Neutrophil (primary cell): ENCODE measurements around the gene AGAP1.

Source experiments
- H3K27ac ChIP-seq: fragments of 200-600 bp; sonication (generic); 2 replicates; pipeline ENCODE4 v1.5.1; 2016; ENCODE audit warnings: mild to moderate bottlenecking, moderate library complexity
- H3K27me3 ChIP-seq: fragments of 200-600 bp; sonication (generic); 2 replicates; pipeline ENCODE4 v1.6.0; 2016; ENCODE audit warnings: mild to moderate bottlenecking
- H3K36me3 ChIP-seq: fragments of 200-600 bp; sonication (generic); 2 replicates; pipeline ENCODE4 v1.5.1; 2017
- H3K4me1 ChIP-seq, 2 experiments: fragments of 200-600 bp in 1 of 2; sonication (generic) in 1 of 2; 1 replicate in 1 of 2; 2 replicates in 1 of 2; pipeline versions ENCODE4 v1.5.1 to v1.6.1; 2013 to 2016; ENCODE audit warnings: low read depth in 1 of 2, low read length in 1 of 2, mild to moderate bottlenecking in 1 of 2, moderate library complexity in 1 of 2; ENCODE audit not compliant: control insufficient read depth in 1 of 2, insufficient read depth in 1 of 2
- H3K4me3 ChIP-seq, 2 experiments: fragments of 200-600 bp in 1 of 2; sonication (generic) in 1 of 2; 1 replicate in 1 of 2; 2 replicates in 1 of 2; pipeline ENCODE4 v1.5.1; 2013 to 2016; ENCODE audit warnings: low read depth in 1 of 2, low read length in 1 of 2, mild to moderate bottlenecking in 1 of 2, moderate library complexity in 1 of 2
- H3K9me3 ChIP-seq: fragments of 200-600 bp; sonication (generic); 2 replicates; pipeline ENCODE4 v1.5.1; 2016
- TF ChIP-seq, protein P1 (sequence below): fragments of 200-600 bp; sonication (generic); IDR thresholded peaks from 2 replicates; pipeline ENCODE4 v1.5.1; 2016; ENCODE audit warnings: antibody characterized with exemption

AGAP1 gene

DNA sequence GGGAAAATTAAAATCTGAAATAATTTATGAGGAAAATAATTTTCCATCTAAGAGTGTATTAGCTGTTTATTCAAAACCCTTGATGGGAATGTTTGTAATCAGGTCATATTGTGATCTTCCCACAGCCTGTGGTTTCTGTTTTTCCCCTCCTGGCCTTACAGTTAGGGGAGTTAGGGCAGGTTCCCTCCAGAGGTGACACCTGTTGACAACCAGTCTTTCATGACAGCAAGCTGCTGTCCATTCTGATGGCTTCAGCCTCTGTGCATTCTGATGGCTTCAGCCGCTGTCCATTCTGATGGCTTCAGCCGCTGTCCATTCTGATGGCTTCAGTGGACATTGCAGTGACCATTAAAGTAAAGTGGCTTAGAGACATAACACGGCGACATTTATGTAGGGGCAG is 346.1 kb downstream of the AGAP1 start:
- no peaks in the 10 kb centered on the region for H3K4me1 ChIP-seq
- TF ChIP-seq, protein P1, sequence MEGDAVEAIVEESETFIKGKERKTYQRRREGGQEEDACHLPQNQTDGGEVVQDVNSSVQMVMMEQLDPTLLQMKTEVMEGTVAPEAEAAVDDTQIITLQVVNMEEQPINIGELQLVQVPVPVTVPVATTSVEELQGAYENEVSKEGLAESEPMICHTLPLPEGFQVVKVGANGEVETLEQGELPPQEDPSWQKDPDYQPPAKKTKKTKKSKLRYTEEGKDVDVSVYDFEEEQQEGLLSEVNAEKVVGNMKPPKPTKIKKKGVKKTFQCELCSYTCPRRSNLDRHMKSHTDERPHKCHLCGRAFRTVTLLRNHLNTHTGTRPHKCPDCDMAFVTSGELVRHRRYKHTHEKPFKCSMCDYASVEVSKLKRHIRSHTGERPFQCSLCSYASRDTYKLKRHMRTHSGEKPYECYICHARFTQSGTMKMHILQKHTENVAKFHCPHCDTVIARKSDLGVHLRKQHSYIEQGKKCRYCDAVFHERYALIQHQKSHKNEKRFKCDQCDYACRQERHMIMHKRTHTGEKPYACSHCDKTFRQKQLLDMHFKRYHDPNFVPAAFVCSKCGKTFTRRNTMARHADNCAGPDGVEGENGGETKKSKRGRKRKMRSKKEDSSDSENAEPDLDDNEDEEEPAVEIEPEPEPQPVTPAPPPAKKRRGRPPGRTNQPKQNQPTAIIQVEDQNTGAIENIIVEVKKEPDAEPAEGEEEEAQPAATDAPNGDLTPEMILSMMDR: no peak
- no peaks in the 10 kb centered on the region for H3K27me3 ChIP-seq
- no peak overlapping the region for H3K4me3 ChIP-seq
- no peaks in the 10 kb centered on the region for H3K36me3 ChIP-seq
- no peak overlapping the region for H3K27ac ChIP-seq
- H3K9me3 ChIP-seq: no peaks in the 10 kb centered on the region

DNA sequence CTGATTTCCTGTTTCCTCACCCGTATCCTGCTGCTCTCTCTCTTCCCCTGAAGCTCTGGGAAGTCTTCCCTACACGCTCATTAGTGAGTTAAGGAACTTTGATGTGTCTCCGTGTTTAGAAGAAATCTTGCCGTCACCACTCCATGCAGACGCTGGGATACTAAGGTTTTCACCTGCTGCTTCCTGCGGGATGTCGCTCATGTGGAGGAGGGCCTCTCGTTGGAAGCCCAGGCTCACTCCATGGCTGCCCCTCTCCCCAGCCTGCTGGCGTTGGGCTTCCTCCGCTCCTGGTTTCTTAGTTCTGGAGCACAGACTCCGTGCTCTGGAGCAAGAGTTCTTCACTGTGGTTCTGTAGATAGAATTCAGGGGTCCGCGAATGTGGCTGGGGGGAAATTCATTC is 348.0 kb downstream of the AGAP1 start:
- Histone ChIP-seq H3K4me1 (no peaks in the 10 kb centered on the region), H3K27ac (no peak overlapping the region), H3K9me3 (no peaks in the 10 kb centered on the region), H3K27me3 (no peaks in the 10 kb centered on the region), H3K36me3 (no peaks in the 10 kb centered on the region), H3K4me3 (no peak overlapping the region)
- TF ChIP-seq, protein P1: no peak

DNA sequence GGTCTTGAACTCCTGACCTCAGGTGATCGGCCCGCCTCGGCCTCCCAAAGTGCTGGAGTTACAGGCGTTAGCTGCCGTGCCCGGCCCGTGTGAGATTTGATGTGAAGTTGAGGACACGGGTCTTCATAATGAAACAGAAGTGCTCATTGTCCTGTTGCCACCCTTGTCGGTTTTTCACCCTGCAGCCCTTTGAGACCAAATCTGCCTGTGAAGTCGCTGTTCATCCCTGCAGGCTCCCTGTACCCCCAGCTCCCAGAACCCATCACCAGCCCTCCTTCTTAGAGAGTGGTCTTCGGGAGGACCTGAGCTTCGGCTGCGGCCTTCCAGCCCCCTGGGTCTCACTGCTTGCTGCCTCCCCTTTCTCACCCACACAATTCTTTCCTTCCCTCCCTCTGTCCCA is 349.1 kb downstream of the AGAP1 start:
- H3K36me3 ChIP-seq: no peaks in the 10 kb centered on the region
- no peak overlapping the region for H3K27ac ChIP-seq
- no peak overlapping the region for H3K4me3 ChIP-seq
- no peaks in the 10 kb centered on the region for H3K9me3 ChIP-seq
- H3K27me3 ChIP-seq: no peaks in the 10 kb centered on the region
- no peaks in the 10 kb centered on the region for H3K4me1 ChIP-seq
- TF ChIP-seq, protein P1: no peak

DNA sequence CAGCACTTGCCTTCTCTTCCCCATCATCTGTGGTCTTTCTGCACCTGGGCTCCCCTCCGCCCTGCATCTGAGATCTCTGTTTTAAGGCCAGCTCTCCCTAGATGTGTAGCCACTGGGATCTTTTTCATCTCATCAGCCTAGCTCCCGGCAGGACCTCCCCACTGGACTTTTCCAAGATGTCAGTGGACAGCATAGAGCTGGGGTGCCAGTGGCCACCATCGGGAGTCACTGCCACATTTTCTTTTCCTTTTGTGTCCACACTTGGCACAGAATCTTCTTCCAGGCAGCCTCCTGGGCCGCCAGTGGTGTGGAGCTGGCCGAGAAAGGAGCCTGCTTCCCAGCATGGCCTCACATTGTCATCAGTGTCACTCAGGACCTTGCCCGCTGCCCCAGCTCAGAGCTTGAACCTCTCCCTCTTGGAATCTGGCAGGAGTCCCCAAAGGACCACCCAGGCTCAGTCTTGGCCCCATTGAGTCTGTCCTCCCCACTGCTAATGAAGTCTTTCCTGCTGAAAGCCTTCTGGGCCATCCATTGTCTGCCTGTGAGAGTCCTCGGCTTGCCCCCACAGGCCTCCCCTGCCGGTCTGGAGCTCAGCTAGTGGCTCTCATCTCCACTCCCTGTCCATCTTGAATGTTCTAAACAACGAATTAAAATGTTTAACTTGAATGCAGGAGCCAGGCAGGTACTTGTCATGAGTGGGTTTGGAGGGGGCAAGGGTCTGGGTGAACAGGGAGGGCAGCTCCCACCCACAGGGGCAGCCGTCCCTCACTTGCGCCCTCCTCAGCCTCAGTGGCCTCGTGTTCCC is 349.9 kb downstream of the AGAP1 start:
- no peak overlapping the region for H3K27ac ChIP-seq
- no peaks in the 10 kb centered on the region for H3K36me3 ChIP-seq
- TF ChIP-seq, protein P1: no peak
- no peaks in the 10 kb centered on the region for H3K4me1 ChIP-seq
- H3K9me3 ChIP-seq: no peaks in the 10 kb centered on the region
- no peaks in the 10 kb centered on the region for H3K27me3 ChIP-seq
- H3K4me3 ChIP-seq: no peak overlapping the region

DNA sequence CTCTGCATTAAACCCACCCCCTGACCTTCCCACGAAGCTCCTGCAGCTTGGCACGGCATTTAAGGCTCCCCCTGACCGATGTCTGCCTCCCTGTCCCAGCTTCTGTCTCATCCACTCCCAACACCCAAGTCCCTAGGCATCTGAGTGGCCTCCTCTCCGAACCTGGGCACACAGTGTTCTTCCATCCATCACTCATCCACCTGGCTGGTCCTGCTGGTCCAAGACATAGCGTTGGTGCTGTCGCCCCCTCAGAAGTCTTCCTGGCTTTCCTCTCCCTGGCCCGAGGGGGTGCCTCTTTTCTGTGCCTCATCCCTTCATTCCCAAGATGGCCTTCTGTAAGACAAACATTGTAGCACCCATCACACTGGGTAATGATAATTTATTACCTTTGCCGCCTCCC is 350.7 kb downstream of the AGAP1 start:
- H3K4me3 ChIP-seq: no peak overlapping the region
- TF ChIP-seq, protein P1: no peak
- no peaks in the 10 kb centered on the region for H3K36me3 ChIP-seq
- no peaks in the 10 kb centered on the region for H3K27me3 ChIP-seq
- H3K9me3 ChIP-seq: no peaks in the 10 kb centered on the region
- no peaks in the 10 kb centered on the region for H3K4me1 ChIP-seq
- H3K27ac ChIP-seq: no peak overlapping the region
